DND-41 (cell line): ENCODE results near the gene GPC4.

Source experiments
- ATAC-seq: fragments of 200-7000 bp; cut with Tn5 transposase; 3 replicates; pipeline ENCODE4 v1.9.1; 2021; ENCODE audit warnings: low read depth; ENCODE audit not compliant: insufficient read depth
- DNase-seq: peaks from one replicate; pipeline ENCODE4 v3.0.0-alpha.2; 2020
- H2AFZ ChIP-seq: 2 replicates; pipeline ENCODE4 v1.6.0; 2012; ENCODE audit warnings: low read depth, low read length
- H3K27ac ChIP-seq: 2 replicates; pipeline ENCODE4 v1.5.1; 2012; ENCODE audit warnings: low read length, inconsistent platforms
- H3K27me3 ChIP-seq: fragments of 200-600 bp; sonication (generic); 2 replicates; pipeline ENCODE4 v1.6.0; 2012; ENCODE audit warnings: low read length, mild to moderate bottlenecking, inconsistent platforms; ENCODE audit not compliant: insufficient read depth, poor library complexity
- H3K36me3 ChIP-seq: 2 replicates; pipeline ENCODE4 v1.5.1; 2012; ENCODE audit warnings: low read length, inconsistent platforms; ENCODE audit not compliant: insufficient read depth
- H3K4me1 ChIP-seq: 2 replicates; pipeline ENCODE4 v1.5.1; 2012; ENCODE audit warnings: mild to moderate bottlenecking, low read length; ENCODE audit not compliant: insufficient read depth
- H3K4me2 ChIP-seq: 2 replicates; pipeline ENCODE4 v1.6.0; 2012; ENCODE audit warnings: mild to moderate bottlenecking, moderate library complexity, low read length, inconsistent platforms; ENCODE audit not compliant: insufficient read depth
- H3K4me3 ChIP-seq, 2 experiments: fragments of 200-600 bp in 1 of 2; shearing (Covaris generic) in 1 of 2; 2 replicates each; pipeline ENCODE4 v1.5.1; 2012 to 2016; ENCODE audit warnings: inconsistent platforms in 2 of 2, low read length in 2 of 2, mild to moderate bottlenecking in 2 of 2, low read depth in 1 of 2, moderate library complexity in 1 of 2
- H3K79me2 ChIP-seq: 2 replicates; pipeline ENCODE4 v1.6.0; 2012; ENCODE audit warnings: low read length, inconsistent platforms; ENCODE audit not compliant: insufficient read depth
- H3K9ac ChIP-seq: 2 replicates; pipeline ENCODE4 v1.6.0; 2012; ENCODE audit warnings: low read depth, mild to moderate bottlenecking, inconsistent platforms, low read length, moderate library complexity
- H3K9me3 ChIP-seq: 2 replicates; pipeline ENCODE4 v1.5.1; 2012; ENCODE audit warnings: low read length, moderate library complexity, mild to moderate bottlenecking, inconsistent platforms; ENCODE audit not compliant: insufficient read depth, severe bottlenecking
- H4K20me1 ChIP-seq: 2 replicates; pipeline ENCODE4 v1.6.0; 2012; ENCODE audit warnings: low read length; ENCODE audit not compliant: insufficient read depth
- CTCF ChIP-seq: IDR thresholded peaks from 2 replicates; pipeline ENCODE4 v1.5.1; 2012; ENCODE audit warnings: borderline replicate concordance, low read length, moderate library complexity, mild to moderate bottlenecking; ENCODE audit not compliant: poor library complexity, severe bottlenecking; ENCODE audit errors: extremely low read depth
- EZH2 ChIP-seq: IDR thresholded peaks from 3 replicates; pipeline ENCODE4 v1.6.1; 2012; ENCODE audit warnings: borderline replicate concordance, low read depth, mild to moderate bottlenecking, moderate library complexity, low read length, inconsistent platforms; ENCODE audit not compliant: severe bottlenecking

GPC4 gene

GRCh38 chrX:133376422-133376821 lies 38.9 kb downstream of the GPC4 start:
- Histone ChIP-seq H3K4me2 (no peak overlapping the region), H3K27me3 (no peaks in the 10 kb centered on the region), H4K20me1 (no peaks in the 10 kb centered on the region), H3K4me3 (no peak overlapping the region), H3K9ac (no peak overlapping the region), H3K9me3 (no peaks in the 10 kb centered on the region), H3K79me2 (no peaks in the 10 kb centered on the region), H3K36me3 (no peaks in the 10 kb centered on the region), H2AFZ (no peak overlapping the region), H3K4me1 (no peaks in the 10 kb centered on the region), H3K27ac (no peak overlapping the region)
- no peak for TF ChIP-seq EZH2
- no peak for TF ChIP-seq CTCF
- ATAC-seq (no peak), DNase-seq (no peak)

- H3K9me3 ChIP-seq: no peaks in the 10 kb centered on the region
- H3K4me2 ChIP-seq: no peak overlapping the region
- no peak overlapping the region for H3K4me3 ChIP-seq
- ATAC-seq: no peak
- no peaks in the 10 kb centered on the region for H3K79me2 ChIP-seq
- H2AFZ ChIP-seq: no peak overlapping the region
- no peaks in the 10 kb centered on the region for H3K36me3 ChIP-seq
- H3K4me1 ChIP-seq: no peaks in the 10 kb centered on the region
- no peak for DNase-seq
- H4K20me1 ChIP-seq: no peaks in the 10 kb centered on the region
- H3K27ac ChIP-seq: no peak overlapping the region
- H3K27me3 ChIP-seq: no peaks in the 10 kb centered on the region
- H3K9ac ChIP-seq: no peak overlapping the region
- TF ChIP-seq EZH2 (no peak), CTCF (no peak)
Observed at GRCh38 chrX:133375615-133376340, 39.5 kb downstream of the GPC4 start.

- Histone ChIP-seq H3K4me2 (no peak overlapping the region), H3K27ac (no peak overlapping the region), H3K79me2 (no peaks in the 10 kb centered on the region), H4K20me1 (no peaks in the 10 kb centered on the region), H3K36me3 (no peaks in the 10 kb centered on the region), H3K9me3 (no peaks in the 10 kb centered on the region), H3K4me1 (no peaks in the 10 kb centered on the region), H3K4me3 (no peak overlapping the region), H3K27me3 (no peaks in the 10 kb centered on the region), H3K9ac (no peak overlapping the region), H2AFZ (no peak overlapping the region)
- ATAC-seq: no peak
- TF ChIP-seq EZH2 (no peak), CTCF (no peak)
- no peak for DNase-seq
Observed at GRCh38 chrX:133374874-133375387, 40.4 kb downstream of the GPC4 start.
